NCI-H1930 (cell line): ENCODE data around the gene LRCH4.

Experiments used
- DNase-seq, 2 experiments: peaks; one replicate each; lab custom pipeline; 2025; lab: John Stamatoyannopoulos, UW

LRCH4 gene

DNA sequence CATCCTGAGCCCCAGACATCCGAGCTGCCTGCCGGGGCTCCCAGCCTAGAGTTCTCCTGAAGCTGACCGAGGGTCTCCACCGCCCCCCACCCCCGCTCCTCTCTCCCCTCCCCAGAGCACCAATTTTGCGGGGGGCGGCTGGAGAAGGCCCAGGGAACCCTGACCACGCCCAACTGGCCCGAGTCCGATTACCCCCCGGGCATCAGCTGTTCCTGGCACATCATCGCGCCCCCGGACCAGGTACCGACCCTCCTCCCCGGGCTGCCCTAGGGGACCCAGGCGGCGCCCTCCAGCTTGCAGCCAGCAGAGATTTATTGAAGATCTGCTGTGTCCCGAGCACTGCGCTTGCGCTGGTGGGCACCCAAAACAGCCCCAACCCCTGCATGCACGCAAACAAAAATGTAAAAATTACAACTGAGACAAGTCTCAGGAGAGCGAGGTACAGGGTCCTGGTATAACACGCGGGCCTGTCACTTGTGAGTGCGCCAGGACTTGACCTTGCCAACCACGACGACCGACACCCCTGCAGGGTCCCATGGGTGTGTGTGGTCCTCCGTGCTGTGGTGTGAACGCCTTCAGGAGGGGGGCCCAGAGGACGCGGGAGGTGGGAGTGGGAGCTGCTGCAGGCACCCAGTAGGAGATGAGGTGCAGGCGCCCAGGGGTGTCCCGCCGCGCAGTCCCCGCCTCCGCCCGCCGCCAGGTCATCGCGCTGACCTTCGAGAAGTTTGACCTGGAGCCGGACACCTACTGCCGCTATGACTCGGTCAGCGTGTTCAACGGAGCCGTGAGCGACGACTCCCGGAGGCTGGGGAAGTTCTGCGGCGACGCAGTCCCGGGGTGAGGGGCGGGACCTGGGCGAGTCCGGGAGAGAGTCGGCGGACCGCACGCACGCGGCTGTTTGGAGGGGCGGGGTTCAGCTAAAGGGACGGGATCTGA is 19.3 kb upstream of the LRCH4 start:
- peak in 1 of 2 experiments; percentile 40 for DNase-seq

DNA sequence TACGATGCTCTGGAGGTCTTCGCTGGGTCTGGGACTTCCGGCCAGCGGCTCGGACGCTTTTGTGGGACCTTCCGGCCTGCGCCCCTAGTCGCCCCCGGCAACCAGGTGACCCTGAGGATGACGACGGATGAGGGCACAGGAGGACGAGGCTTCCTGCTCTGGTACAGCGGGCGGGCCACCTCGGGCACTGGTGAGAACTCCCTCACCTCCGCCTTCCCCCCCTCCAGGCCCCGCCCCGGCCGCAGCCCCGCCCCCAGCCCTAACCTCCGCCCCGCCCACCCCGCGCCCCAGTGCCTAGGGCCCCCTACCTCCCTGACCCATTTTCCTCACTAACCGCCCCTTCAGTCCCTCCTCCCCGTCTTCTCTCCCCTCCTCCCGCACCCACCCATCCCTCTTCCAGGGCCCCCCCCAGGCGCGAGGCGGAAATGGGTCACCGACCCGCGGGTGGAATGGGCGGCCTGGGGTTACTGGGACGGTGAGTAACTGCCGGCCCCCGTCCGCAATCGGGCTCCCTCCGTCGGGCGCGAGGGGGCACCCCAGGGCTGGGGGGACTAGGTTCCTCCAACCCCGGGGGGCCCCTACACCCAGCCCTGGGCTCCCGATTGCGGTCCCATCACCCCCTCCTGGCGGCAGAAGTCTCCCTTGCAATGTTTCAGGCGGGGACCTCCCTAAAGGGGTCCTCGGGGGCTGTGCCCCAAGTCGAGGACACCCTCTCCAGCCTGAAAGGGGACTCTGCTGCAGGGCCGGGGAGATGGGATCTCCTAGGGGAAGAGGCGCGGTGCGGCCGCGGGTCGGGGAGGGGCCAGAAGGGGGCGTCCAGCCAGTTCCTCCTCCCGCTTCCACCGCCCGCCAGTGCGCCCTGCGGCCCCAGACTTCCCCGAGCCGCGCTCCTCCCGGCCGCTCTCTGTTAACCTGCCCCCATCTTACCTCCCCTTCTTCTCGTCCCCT is 18.4 kb upstream of the LRCH4 start:
- DNase-seq: peak; percentile 85 to 86

DNA sequence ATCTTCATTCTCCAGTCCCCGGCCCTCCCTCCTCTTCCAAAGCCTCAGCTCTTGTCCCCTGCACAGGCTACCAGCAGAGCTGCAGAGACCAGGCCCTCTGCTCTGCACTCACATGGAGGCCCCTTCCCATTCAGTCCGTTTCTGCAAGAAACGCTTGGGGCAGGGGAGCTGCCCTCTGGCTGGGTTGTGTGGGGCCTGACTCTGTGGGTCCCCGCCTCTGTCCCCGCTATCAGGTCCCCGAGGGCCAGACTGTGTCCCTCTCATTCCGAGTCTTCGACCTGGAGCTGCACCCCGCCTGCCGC is 17.7 kb upstream of the LRCH4 start:
- peak in 1 of 2 experiments; percentile 52 for DNase-seq

DNA sequence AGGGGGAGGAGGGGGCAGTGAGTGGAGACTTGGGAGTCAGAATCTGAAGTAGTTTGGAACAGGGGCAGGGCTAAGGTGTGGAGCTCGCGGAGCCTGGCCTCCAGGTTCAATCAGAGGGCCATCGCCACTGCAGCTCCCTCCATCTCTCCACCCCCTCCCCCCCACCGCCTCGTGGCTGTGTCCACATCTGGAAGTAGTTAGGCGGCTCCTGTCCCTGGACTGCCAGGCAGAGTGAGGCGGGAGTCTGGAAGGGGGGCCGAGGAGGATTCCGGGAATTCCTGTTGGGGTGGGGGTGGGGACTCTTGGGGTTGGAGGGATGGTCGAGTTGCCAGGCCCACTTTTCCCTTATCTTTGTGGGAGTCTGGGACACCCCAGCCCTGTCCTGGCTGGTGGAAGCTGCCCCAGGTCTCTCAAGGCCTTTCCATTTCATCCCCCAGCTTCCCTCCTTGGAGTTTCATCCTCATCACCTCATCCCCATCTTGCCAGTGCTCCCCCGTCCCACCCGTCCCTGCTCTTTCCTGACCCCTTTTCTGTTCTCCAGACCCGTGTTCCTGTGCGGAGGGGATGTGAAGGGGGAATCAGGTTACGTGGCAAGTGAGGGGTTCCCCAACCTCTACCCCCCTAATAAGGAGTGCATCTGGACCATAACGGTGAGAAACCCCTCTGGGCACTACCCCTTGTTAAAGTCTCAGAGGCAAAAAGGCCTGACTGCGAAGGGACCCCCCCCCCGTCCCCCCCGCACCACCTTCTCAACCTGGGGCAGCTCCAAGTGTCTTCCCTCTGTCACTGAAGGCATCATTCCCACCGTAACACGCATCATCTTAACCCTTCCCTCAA is 17.2 kb upstream of the LRCH4 start:
- DNase-seq: no peak

DNA sequence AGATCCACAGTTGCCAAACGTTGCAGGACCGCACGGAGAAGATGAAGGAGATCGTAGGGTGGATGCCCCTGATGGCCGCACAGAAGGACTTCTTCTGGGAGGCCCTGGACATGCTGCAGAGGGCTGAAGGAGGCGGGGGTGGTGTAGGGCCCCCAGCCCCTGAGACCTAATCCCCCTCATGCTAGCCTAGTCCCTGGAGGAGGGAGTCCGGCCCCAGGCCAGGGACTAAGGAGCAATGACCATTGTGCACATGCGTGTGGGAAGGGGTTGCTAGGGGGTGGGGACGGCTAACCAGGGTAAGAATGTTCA is 14.8 kb upstream of the LRCH4 start:
- DNase-seq: no peak

DNA sequence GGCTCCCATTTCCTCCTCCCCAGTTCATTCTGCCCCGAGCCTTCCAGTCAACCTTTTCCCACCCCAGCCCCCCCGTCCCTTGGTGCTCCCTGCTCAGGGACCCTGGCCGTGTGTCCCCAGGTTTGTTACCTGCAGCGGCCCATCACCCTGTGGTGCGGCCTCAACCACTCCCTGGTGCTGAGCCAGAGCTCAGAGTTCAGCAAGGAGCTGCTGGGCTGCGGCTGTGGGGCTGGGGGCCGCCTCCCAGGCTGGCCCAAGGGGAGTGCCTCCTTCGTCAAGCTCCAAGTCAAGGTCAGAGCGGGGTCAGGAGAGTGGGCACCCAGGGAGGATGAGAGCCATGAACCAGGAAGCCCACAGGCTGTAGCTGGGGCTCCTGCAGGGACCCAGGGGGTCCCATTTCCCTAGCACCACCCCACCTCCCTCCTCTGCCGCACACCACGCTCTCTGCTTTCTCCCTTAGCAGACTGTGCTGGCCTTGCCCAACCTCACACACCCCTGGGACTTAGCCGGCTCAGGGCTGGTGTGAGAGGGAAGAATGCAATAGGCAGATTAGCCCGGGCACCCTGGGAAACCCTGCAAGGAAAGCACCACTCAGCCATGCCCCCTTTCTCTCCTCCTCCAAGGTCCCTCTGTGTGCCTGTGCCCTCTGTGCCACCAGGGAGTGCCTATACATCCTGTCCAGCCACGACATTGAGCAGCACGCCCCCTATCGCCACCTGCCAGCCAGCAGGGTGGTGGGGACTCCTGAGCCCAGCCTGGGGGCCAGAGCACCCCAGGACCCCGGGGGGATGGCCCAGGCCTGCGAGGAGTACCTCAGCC is 14.2 kb upstream of the LRCH4 start:
- no peak for DNase-seq

DNA sequence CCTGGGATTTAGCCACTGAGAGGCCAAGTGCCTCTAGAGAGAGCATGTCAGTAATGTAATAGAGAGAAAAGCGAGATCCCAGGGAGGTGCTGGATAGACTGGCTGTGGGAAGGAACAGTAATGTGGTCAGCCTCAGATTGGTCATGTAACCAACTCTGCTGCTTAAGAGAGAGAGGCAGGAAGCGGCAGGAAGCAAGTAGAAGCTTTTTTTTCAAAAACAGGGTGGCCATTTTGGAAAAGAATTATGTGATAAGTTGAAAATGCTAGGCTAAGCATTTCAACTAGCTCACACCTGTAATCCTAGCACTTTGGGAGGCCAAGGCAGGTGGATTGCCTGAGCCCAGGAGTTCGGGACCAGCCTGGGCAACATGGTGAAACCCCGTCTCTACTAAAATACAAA is 12.5 kb upstream of the LRCH4 start:
- no peak for DNase-seq

DNA sequence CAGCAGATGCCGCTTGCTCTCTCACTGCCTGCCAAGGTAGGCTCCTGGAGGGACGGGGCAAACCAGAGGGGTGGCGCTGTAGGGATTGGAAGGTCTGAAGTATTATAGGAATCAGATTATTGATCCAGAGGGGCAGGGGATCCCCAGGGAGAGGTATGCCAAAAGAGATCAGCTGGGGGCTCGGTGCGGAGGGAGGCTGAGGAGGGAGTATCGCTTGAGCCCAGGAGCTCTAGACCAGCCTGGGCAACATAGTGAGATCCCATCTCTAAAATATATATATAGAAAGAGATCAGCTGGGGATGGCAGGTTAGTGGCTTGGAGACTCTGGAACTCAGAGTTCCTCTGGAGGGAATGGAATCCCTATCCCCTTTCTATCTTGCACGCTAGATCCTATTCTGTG is 9.3 kb upstream of the LRCH4 start:
- no peak for DNase-seq

DNA sequence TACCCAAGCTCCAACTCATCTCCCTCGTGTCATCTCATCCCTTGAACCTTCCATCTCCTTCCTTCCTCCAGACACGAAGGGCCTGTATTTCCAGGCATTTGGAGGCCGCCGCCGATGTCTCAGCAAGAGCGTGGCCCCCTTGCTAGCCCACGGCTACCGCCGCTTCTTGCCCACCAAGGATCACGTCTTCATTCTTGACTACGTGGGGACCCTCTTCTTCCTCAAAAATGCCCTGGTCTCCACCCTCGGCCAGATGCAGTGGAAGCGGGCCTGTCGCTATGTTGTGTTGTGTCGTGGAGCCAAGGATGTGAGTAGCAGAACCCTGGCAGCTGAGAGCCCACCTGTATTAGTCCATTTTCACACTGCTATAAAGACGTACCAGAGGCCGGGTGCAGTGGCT is 5.7 kb upstream of the LRCH4 start:
- no peak for DNase-seq

DNA sequence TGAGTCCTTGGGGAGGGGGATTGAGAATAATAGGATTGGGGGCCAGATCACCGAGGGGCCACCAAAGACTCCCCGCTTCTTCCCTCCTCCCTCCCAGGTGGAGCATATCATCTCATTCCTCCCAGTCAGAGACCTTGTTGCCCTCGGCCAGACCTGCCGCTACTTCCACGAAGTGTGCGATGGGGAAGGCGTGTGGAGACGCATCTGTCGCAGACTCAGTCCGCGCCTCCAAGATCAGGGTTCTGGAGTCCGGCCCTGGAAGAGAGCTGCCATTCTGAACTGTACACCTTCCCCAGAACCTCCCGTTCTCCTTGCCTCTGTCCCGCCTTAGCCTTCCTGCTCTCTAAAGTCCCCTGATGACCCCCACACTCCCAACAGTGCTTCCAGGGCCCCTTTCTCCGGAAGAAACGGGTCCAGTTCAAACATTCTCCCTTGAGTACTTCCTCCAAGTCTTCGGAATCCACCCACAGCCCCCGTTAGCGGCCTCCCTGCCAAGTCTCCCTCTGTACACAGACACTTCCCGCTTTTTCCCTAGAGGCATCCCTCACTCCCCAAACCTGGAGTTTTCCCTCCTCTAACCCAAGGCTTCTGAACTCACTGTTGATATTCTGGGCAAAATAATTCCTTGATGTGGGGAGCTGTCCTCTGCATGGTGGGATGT is 4.3 kb upstream of the LRCH4 start:
- no peak for DNase-seq

DNA sequence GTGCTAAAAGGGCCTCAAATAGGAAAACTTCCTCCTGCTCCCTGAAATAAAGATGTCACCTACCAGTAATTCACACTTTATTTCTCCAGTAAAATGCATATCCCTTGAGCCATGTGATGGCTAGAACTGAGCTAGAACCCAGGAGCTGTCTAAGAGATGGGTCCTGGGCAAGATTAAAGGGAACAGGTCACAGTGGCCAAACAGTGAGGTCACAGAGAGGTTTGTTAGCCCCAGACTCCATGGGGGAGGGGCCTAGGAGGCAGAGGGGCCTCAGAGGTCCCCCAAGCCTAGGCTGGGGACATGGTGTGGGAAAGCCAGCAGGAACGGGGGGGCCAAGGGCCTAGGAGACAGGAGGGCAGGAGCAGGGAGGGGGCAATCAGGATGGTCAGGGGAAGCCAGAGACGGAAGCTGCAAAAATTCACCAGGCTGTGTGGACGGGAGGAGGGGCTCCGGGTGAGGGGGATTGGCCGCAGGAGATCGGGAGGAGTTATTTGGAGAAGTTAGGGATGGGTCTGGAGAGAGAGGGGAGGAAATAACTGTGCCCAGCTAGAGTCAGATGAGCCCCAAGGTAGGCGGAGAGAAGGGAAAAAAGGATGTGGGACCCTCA is 3.5 kb upstream of the LRCH4 start:
- DNase-seq: no peak

DNA sequence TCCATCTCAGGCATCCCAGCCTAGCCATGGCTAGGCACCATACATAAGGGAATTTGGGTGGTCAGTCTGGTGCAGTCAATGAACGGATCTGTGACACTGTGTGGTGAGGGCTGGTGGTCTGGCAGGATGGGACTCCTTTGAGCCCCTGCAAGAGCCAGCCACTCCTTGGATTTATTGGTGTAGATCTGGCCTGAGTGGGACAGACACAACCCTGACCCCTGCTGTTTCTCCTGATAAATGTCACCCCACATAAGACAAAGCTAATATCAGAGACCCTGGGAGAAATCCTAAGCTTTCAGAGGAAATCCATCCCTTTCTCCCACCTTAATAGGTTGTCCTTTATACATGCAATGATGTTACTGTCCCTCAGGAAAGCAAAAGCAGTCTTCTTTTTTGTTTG is 2.5 kb upstream of the LRCH4 start:
- no peak for DNase-seq

DNA sequence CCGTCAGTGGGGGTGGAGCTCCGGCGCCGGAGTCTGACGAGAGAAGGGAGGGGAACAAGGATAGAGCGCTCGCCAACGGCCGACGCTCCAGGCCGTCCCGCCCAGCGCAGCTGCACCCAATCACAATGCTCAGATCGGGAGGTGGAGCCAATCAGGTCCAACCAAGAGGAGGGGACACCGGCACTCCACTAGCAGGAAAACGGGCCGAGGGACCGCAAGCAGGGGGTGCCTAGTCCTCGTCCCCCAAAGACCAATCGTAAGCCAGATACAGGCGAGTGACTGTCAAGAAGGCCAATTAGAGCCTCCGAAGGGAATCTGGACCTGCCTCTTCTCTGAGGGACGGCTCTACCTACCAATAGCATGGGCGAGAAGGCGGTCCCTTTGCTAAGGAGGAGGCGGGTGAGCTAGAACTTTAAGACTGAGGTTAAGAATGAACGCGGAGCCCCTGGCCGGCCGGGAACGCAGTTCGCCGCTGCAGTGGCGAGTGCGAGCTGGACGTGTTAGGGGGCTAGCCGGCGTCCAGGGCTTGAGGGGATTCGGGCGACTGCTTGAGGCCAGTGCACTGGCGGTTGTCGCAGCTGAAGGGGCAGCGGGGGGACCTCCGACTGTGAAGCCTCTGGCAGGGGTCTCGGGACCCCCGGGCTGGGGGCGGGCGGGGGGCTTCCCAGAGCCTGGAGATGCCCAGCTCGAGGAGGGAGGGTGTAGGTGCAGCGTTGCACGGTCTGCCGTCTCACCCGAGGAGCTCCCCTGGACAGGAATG is 517 bp upstream of the LRCH4 start, which contains the start of gene FBXO24:
FBXO24 (plus strand) TSS at position 63 of the 760 bp plus-strand sequence; CDS start at position 361, 298 bp downstream.
- DNase-seq: peak; percentile 100

DNA sequence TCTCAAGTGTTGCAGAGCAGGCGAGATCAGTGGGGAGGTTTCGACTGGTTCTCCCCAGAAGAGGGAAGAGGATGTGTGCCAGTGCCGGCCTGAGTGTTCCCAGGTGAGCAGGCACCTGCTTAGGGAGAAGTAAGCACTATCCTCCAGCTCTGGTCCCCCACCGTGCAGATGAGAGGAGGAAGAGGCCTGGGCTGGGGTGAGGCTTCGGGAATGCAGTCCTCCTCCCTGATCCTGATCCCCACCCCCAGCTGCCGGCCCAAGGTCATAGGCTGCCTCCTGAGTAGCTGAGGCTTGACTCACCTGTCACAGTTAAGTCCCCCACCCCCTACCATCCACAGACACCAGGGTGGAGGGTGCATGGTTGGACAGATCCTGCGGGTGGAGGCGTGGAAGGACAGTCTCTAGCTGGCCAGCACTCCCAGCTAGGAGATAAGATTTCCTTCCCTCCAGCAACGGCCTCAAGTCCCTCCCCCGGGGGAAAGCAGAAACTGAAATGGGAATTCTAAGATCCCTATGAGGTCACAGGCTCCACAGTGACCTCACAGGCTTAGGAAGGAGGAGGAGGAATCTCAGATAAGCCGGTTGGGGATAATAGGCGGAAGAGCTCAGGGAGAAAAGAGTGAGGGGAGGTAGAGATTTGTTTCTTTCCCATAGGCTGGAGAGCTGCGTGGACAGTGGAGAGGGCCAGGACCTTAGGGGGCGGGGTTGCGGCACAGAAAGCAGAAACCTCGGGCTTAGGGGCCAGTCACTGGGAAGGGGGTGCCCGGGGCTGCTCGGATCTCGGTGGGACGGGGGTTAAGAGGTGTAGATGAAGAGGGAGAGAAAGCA is 1.0 kb downstream of the LRCH4 start:
- no peak for DNase-seq

DNA sequence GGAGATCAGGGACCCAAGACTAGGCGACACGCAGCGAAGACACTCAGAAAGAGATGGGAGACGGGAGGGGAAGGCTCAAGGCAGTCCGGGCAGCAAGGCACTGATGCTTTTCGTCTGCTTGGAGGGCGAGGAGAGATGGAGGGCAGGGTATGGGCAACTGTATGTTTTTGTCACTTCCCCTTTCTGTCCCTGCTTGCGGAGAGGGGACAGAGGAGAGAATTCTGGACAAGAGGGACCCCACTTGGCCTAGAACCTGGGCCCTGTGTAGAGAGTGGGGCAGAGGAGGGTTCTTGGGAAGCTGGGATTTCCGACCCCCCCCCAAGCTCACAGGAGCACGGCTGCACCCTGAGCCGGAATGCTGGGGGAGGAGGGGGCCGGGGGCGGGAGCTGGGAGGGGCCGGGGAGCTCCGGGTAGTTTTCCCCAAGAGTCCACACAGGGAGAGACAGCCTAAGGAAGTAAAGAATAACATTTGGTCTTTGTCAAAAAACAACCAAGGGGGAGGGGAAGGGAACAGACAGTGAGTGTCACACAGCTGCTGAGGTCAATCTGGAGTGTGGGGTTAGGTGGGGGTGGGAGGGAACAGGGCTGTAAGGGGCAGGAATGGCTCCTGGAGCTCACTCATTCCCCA is 1.8 kb downstream of the LRCH4 start:
- DNase-seq: no peak

DNA sequence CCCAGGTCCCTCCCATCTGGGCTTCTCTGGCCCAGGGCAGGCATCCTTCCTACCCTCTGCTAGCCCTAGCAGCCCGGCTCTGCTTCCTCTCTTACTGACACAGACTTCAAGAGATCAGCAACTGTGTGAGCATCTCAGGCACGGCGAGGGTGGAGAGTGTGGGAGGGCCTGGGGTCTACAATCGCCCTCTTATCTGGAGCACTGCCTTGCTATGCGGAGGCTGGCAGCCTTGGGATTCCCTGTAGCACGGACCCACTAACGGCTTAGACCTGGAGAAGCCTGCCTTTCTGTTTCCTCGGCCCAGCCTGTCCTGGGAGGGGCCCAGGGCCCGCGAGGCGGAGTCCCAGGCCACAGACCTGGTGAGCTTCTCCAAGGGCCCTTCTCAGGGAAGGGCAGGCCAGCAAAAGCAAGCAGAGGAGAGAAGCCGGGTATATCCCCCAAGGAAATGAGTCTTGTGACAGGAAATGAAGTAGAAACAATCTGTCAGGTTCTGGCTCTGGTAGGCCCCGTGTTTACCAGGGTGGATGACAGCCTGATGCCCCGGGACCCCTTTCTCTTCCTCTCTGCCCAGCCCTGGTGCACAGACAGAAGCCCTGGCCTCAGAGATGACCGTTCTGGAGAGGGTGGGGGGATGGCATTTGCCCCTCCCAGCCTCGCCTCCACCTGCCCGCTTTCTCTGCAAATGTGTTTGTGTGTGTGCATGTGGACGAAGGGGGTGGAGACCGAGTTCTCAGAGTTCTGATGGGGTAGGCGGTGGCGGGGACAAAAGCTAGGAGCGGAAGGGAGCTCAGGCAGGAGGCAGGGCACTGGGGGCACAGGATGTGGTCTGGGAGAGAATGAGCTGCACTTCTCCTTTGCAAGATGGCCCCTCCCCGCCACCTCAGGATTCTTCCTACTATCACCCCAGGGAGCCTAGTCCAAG is 2.5 kb downstream of the LRCH4 start:
- DNase-seq: no peak

DNA sequence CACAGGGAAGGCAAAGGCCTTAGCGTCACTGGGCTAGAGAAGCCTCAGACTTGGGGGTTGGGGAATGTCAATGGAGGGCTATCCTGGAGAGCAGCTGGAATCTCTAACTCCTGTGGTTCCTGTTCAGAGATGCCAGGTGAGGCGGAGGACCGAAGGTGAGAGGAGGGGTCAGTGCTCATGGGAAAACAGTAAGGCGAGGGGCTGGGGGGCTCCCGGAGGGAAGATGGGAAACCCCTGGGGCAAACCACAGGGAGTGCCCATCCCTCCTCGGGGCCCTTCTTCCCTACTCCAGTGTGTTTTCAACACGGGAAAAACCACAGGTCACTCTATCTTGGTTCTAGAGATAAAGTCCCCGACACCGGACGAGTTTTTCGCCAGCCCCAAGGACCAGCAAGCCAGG is 3.3 kb downstream of the LRCH4 start:
- DNase-seq: no peak
